HEK293T (cell line): ENCODE measurements around the gene DDAH1.
"Not testable (repeated sequence)": the region's sequence is repeated elsewhere in the genome, so short reads cannot be mapped to it uniquely, and the experiment has no call there.

Experiments used
- CTCF ChIA-PET: fragments of 350-600 bp; formaldehyde crosslinking; extraction: SDS; loops from one replicate; lab custom pipeline; 2021; ENCODE audit warnings: antibody characterized with exemption, inconsistent platforms; lab: Yijun Ruan, JAX
- POLR2A ChIA-PET: fragments of 350-600 bp; formaldehyde crosslinking; extraction: SDS; loops from one replicate; lab custom pipeline; 2020; ENCODE audit warnings: antibody characterized with exemption, inconsistent platforms; lab: Yijun Ruan, JAX
- DNase-seq: peaks from one replicate; pipeline ENCODE4 v3.0.0; 2012; ENCODE audit warnings: mixed read lengths; ENCODE audit errors: extremely low spot score
- ARNT ChIP-seq: fragments of 450-650 bp; IDR thresholded peaks from 2 replicates; pipeline ENCODE4 v1.6.1; 2017; ENCODE audit warnings: mild to moderate bottlenecking
- BHLHE40 ChIP-seq: fragments of 450-650 bp; IDR thresholded peaks from 2 replicates; pipeline ENCODE4 v1.6.1; 2016; ENCODE audit warnings: mild to moderate bottlenecking, moderate library complexity, borderline replicate concordance
- CTBP1 ChIP-seq: fragments of 450-650 bp; IDR thresholded peaks from 2 replicates; pipeline ENCODE4 v1.6.1; 2016; ENCODE audit warnings: borderline replicate concordance
- ELF4 ChIP-seq: fragments of 450-650 bp; IDR thresholded peaks from 2 replicates; pipeline ENCODE4 v1.6.1; 2017; ENCODE audit warnings: antibody characterized with exemption
- FOXA1 ChIP-seq: fragments of 450-650 bp; IDR thresholded peaks from 2 replicates; pipeline ENCODE4 v1.6.1; 2016; ENCODE audit warnings: mild to moderate bottlenecking
- FOXK2 ChIP-seq: fragments of 450-650 bp; IDR thresholded peaks from 2 replicates; pipeline ENCODE4 v1.6.1; 2016; ENCODE audit warnings: mild to moderate bottlenecking
- FOXM1 ChIP-seq: fragments of 450-650 bp; IDR thresholded peaks from 2 replicates; pipeline ENCODE4 v1.6.1; 2017; ENCODE audit warnings: mild to moderate bottlenecking, borderline replicate concordance
- HDGF ChIP-seq: fragments of 450-650 bp; IDR thresholded peaks from 2 replicates; pipeline ENCODE4 v1.6.1; 2017; ENCODE audit warnings: antibody characterized with exemption, borderline replicate concordance
- L3MBTL2 ChIP-seq: fragments of 450-650 bp; conservative IDR thresholded peaks from 2 replicates; pipeline ENCODE4 v1.6.1; 2016; ENCODE audit warnings: mild to moderate bottlenecking
- LEF1 ChIP-seq: fragments of 450-650 bp; IDR thresholded peaks from 2 replicates; pipeline ENCODE4 v1.6.1; 2017; ENCODE audit warnings: mild to moderate bottlenecking, borderline replicate concordance
- NFRKB ChIP-seq: fragments of 450-650 bp; IDR thresholded peaks from 2 replicates; pipeline ENCODE4 v1.6.1; 2016; ENCODE audit warnings: mild to moderate bottlenecking, moderate library complexity
- PKNOX1 ChIP-seq: fragments of 450-650 bp; IDR thresholded peaks from 2 replicates; pipeline ENCODE4 v1.6.1; 2016
- SP1 ChIP-seq: fragments of 450-650 bp; IDR thresholded peaks from 2 replicates; pipeline ENCODE4 v1.6.1; 2017
- SUZ12 ChIP-seq: fragments of 450-650 bp; IDR thresholded peaks from 2 replicates; pipeline ENCODE4 v1.6.1; 2016; ENCODE audit warnings: mild to moderate bottlenecking
- TARDBP ChIP-seq: fragments of 450-650 bp; IDR thresholded peaks from 2 replicates; pipeline ENCODE4 v1.6.1; 2016
- ZNF384 ChIP-seq: fragments of 450-650 bp; IDR thresholded peaks from 2 replicates; pipeline ENCODE4 v1.6.1; 2016

Gene DDAH1

DNA sequence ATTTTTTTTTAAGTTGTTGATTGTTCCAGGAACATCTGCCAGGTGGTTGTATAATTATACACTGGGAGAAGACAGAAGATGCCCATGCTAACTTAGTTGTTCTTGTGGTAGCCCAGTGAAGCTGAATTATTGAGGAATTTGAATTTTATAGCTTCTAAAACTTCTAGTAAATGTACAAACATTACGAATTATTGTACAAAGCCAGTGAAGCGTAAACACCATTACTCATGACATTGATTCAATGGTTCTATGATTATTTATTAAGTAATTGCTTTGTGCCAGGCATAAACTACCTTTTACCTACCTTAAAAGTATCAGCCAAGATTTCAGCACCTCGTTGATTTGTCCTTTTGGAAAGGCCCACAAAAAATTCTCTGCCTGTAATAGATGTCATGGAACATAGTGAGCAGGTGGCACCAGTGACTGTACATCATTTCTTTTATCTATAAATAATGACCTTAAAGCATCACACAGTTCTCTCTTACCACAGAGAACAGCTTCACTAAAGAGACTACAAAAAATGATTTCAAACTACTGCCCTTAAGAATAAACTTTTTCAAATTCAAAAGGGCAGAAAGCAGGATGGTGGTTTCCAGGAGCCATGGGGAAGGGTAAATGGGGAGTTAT, 113.6 kb downstream of the DDAH1 start:
- TF ChIP-seq FOXK2 (no peak), FOXM1 (no peak), ZNF384 (no peak), SUZ12 (no peak)
- no peak for DNase-seq
- ChIA-PET POLR2A (no interaction called here), CTCF (interaction anchor here (0.5 kb wide), 1 partner anchor 313 kb away, joined by 3 read pairs; no protein-coding TSS in a partner anchor)

DNA sequence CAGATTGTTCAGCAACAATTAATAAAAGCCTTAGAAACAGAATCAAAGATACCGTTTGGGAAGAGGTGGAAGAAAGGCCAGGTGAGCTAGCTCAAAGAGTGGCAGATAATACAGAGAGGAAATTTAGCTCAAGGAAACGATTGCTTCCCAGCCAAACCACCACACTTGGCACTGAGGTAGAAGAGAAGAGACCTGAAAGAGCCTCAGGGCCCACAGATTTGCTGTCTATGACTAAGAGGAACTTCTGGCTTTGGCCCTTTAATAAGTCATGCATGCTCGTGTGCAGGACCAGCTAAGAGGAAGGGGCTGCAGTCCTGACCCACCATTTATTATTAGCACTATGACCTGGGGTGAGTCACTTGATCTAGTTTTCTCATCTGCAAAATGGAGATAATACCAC, 115.7 kb downstream of the DDAH1 start:
- POLR2A ChIA-PET, result no interaction called here
- CTCF ChIA-PET, result no interaction called here
- DNase-seq, result no peak
- TF ChIP-seq FOXM1 (no peak), L3MBTL2 (no peak), SUZ12 (no peak), ARNT (no peak), TARDBP (no peak), NFRKB (no peak), FOXK2 (no peak), CTBP1 (no peak), FOXA1 (no peak), HDGF (no peak), PKNOX1 (no peak), SP1 (no peak), BHLHE40 (no peak), LEF1 (no peak), ZNF384 (no peak), ELF4 (no peak)

- no peak for DNase-seq
- CTCF ChIA-PET, result no interaction called here
- TF ChIP-seq FOXM1, result no peak
- TF ChIP-seq CTBP1, result no peak
- TF ChIP-seq FOXK2, result no peak
- no peak for TF ChIP-seq NFRKB
- no peak for TF ChIP-seq ELF4
- TF ChIP-seq ARNT, result no peak
- TF ChIP-seq LEF1, result no peak
- no peak for TF ChIP-seq TARDBP
- TF ChIP-seq SP1, result no peak
- TF ChIP-seq L3MBTL2, result no peak
- no peak for TF ChIP-seq FOXA1
- TF ChIP-seq BHLHE40, result no peak
- no peak for TF ChIP-seq PKNOX1
- no peak for TF ChIP-seq SUZ12
- no peak for TF ChIP-seq HDGF
- TF ChIP-seq ZNF384, result no peak
- POLR2A ChIA-PET, result no interaction called here
Observed at GRCh38 chr1:85347908-85348307, 117.1 kb downstream of the DDAH1 start.

- DNase-seq, CTCF ChIA-PET, POLR2A ChIA-PET: not testable (repeated sequence)
Observed at GRCh38 chr1:85347275-85347674, 117.7 kb downstream of the DDAH1 start.

GRCh38 chr1:85344256-85344694, 120.7 kb downstream of the DDAH1 start:
- ChIA-PET CTCF (interaction anchor here (0.5 to 2.0 kb wide), 6 partner anchors 11 to 467 kb away, joined by 3 to 7 read pairs (median 3); partner anchors contain the start of gene CCN1), POLR2A (interaction anchor here (2.0 kb wide), 1 partner anchor 237 kb away, joined by 5 read pairs; the partner anchor contains the start of gene CCN1)
- TF ChIP-seq L3MBTL2 (no peak), FOXA1 (no peak), ZNF384 (no peak), NFRKB (no peak), TARDBP (no peak), LEF1 (no peak), ELF4 (no peak), ARNT (no peak), CTBP1 (no peak), SP1 (no peak), FOXK2 (no peak), PKNOX1 (no peak), FOXM1 (no peak), BHLHE40 (no peak), SUZ12 (no peak), HDGF (no peak)
- DNase-seq, result peak; percentile 63

DNA sequence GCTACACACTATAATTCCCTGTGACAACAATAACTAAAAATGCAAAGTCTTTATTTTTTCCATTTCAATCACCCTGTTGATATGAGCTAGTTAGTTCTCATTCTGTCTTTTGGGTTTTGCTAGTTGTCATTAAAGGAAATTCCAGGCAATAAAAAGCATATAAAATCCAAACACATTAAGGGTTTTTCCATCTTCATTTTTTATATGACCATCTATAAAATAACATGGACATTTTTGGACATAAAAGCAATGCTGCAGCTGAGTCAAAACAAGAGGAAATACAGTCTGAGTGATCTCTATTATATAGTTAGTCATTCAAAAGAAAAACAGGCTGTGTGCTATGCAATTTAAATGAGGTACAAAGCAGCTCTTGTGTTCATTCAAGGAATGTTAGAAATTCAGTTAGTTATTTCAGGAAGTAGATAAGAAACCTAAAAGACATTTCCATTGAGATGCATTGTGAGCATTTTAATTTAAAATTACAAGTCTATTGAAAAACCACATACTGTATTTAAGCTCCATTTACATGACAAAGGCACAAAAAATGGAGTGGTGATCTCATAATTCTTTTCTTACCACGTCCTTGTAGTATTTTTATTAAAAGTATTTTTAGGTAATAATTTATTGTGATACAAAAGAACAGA, 121.2 kb downstream of the DDAH1 start:
- ChIA-PET POLR2A (interaction anchor here (2.0 kb wide), 1 partner anchor 237 kb away, joined by 5 read pairs; the partner anchor contains the start of gene CCN1), CTCF (interaction anchor here (0.6 to 2.0 kb wide), 4 partner anchors 36 to 466 kb away, joined by 3 to 7 read pairs (median 3); partner anchors contain the start of gene CCN1)
- no peak for DNase-seq
- no peak for TF ChIP-seq FOXA1
